Spleen (tissue), 11 donors: Measurements from ENCODE around the gene OSGEP. TPM values are rescaled to one million over a fixed set of nuclear protein-coding genes. Genes with fewer than 3 reads are reported as not detected.

Source experiments
- DNase-seq: peaks from one replicate; pipeline ENCODE4 v3.0.0-alpha.2; 2020
- H3K27ac ChIP-seq, 8 donors: fragments of 200-600 bp; sonication (generic) in 7 of 8; 1 replicate in 4 of 8; 2 replicates in 4 of 8; pipeline versions ENCODE4 v1.5.0 to v1.8.0; 2016 to 2021; ENCODE audit warnings: inconsistent platforms in 4 of 8, mild to moderate bottlenecking in 4 of 8, moderate library complexity in 1 of 8
- H3K27me3 ChIP-seq, 7 donors: fragments of 200-600 bp; sonication (generic) in 6 of 7; replicated peaks in 1 of 7; 1 replicate in 4 of 7; 2 replicates in 3 of 7; pipeline versions ENCODE4 v1.5.0 to v1.8.0; 2016 to 2021; ENCODE audit warnings: inconsistent platforms in 3 of 7, mild to moderate bottlenecking in 1 of 7
- H3K36me3 ChIP-seq, 6 donors: fragments of 200-600 bp; sonication (generic) in 5 of 6; 1 replicate in 4 of 6; 2 replicates in 2 of 6; pipeline versions ENCODE4 v1.5.0 to v1.8.0; 2016 to 2021; ENCODE audit warnings: inconsistent platforms in 2 of 6
- H3K4me1 ChIP-seq, 6 donors: fragments of 200-600 bp; sonication (generic) in 5 of 6; 1 replicate in 3 of 6; 2 replicates in 3 of 6; pipeline versions ENCODE4 v1.5.0 to v1.8.0; 2016 to 2021; ENCODE audit warnings: inconsistent platforms in 3 of 6
- H3K4me3 ChIP-seq, 8 donors: fragments of 200-600 bp; sonication (generic) in 7 of 8; 1 replicate in 4 of 8; 2 replicates in 4 of 8; pipeline versions ENCODE4 v1.5.0 to v1.8.0; 2016 to 2021; ENCODE audit warnings: inconsistent platforms in 4 of 8, mild to moderate bottlenecking in 4 of 8, moderate library complexity in 2 of 8
- H3K9me3 ChIP-seq, 8 donors: fragments of 200-600 bp; sonication (generic) in 7 of 8; 1 replicate in 4 of 8; 2 replicates in 4 of 8; pipeline versions ENCODE4 v1.5.0 to v1.8.0; 2016 to 2021; ENCODE audit warnings: inconsistent platforms in 4 of 8
- CTCF ChIP-seq, 11 experiments: fragments of 200-600 bp in 7 of 11; fragments of 450-650 bp in 4 of 11; sonication (generic) in 4 of 11; IDR thresholded peaks in 8 of 11; conservative IDR thresholded peaks in 3 of 11; 1 replicate in 7 of 11; 2 replicates in 4 of 11; pipeline versions ENCODE4 v1.4.0 to v1.8.0; 2016 to 2021; ENCODE audit warnings: antibody characterized with exemption in 11 of 11, inconsistent platforms in 4 of 11, mild to moderate bottlenecking in 1 of 11
- POLR2A ChIP-seq, 3 donors: fragments of 450-650 bp; IDR thresholded peaks; one replicate each; pipeline ENCODE4 v1.5.1; 2017; ENCODE audit warnings: antibody characterized with exemption in 3 of 3, mild to moderate bottlenecking in 1 of 3
- POLR2AphosphoS5 ChIP-seq, 3 donors: sonication (generic); formaldehyde crosslinking; IDR thresholded peaks; one replicate each; pipeline ENCODE4 v1.5.1; 2017; ENCODE audit warnings: antibody characterized with exemption in 3 of 3
- WGBS, 5 donors: extraction: QIAGEN DNeasy Blood & Tissue Kit in 3 of 5; methylation state at CpG; one replicate each; pipeline versions ENCODE4 v1.1.5 to v1.1.7; 2013 to 2018; 5-methylcytosine and 5-hydroxymethylcytosine counted together
- intact Hi-C: fragments of 100-400 bp; cut with DNase I; formaldehyde crosslinking; loops from one replicate; pipeline ENCODE4 v1.15.0; 2023; ENCODE audit warnings: low total_unique reads
- polyA plus RNA-seq, 3 donors: library from polyadenylated mRNA; stranded (reverse); fragments of 200-250 nt; gene quantifications; one replicate each; pipeline ENCODE4 v1.2.1, GENCODE V29; 2013
- total RNA-seq, 7 donors: library from RNA; depleted of rRNA in 3 of 7; stranded (reverse); fragments of >200 nt in 3 of 7; fragmentation: NEBNext Ultra II Directional in 4 of 7; extraction: Animal tissue kit (Norgen Biotek cat#: 25700) in 4 of 7; gene quantifications; one replicate each; pipeline versions ENCODE4 v1.1.0 to v1.2.1, GENCODE V29; 2016 to 2021
- donor health status: healthy with polysubstance abuse.
- donor health status: DM: no; HTN: no; CAD: no; lungs with moderate emphysema.
- donor health status: DM: no; HTN: no; CAD: no.
- donor health status: Bipolar disorder and iron deficiency.
- donor health status: healthy.
- donor health status: DM: no; HTN: no; CAD: no.
- donor health status: DM: yes; HTN: yes; CAD: no.

Gene OSGEP
- total and polyA plus RNA-seq, 10 donors: 48.6 to 110 (median 76.3) TPM

- Histone ChIP-seq H3K36me3 (peaks cover 0 to 53% (median 30%) of the 10 kb centered on the region in 6 donors), H3K4me3 (no peak overlapping the region), H3K4me1 (peaks cover 18 to 46% (median 31%) of the 10 kb centered on the region in 6 donors), H3K27ac (peak overlapping the region in 6 of 8 donors; percentile 69 to 87 (median 84)), H3K27me3 (no peaks in the 10 kb centered on the region), H3K9me3 (no peaks in the 10 kb centered on the region)
- TF ChIP-seq POLR2AphosphoS5 (IDR thresholded peaks at IDR 0.05): no peak
- no peak for TF ChIP-seq CTCF (IDR thresholded peaks at IDR 0.05 in 8 of 11, conservative IDR thresholded peaks at IDR 0.05 in 3 of 11)
- no peak for TF ChIP-seq POLR2A (IDR thresholded peaks at IDR 0.05)
- WGBS, 5 donors: 88 to 94% (median 92%) methylated on average over 2 of the region's 2 CpGs
- intact Hi-C loops: loop anchor here (10.0 kb wide), 1 partner anchor 206 kb away; the partner anchor contains the start of genes ANG and RNASE4
- no peak for DNase-seq
These were observed 24.3 kb upstream of the OSGEP start for GRCh38 chr14:20478894-20479293.

GRCh38 chr14:20477211-20477876, 22.7 kb upstream of the OSGEP start:
- WGBS, 5 donors: 19 to 34% (median 33%) methylated on average over 1 of the region's 1 CpG
- TF ChIP-seq POLR2AphosphoS5 (IDR thresholded peaks at IDR 0.05) (peak in 1 of 3 donors; percentile 66), CTCF (IDR thresholded peaks at IDR 0.05 in 8 of 11, conservative IDR thresholded peaks at IDR 0.05 in 3 of 11) (no peak)
- no peak for DNase-seq
- Histone ChIP-seq H3K27ac (peak overlapping the region; percentile 69 to 87 (median 84)), H3K4me1 (peaks cover 18 to 61% (median 37%) of the 10 kb centered on the region in 6 donors), H3K36me3 (peaks cover 0 to 68% (median 44%) of the 10 kb centered on the region in 6 donors), H3K27me3 (no peaks in the 10 kb centered on the region), H3K9me3 (no peaks in the 10 kb centered on the region), H3K4me3 (peak overlapping the region in 2 of 8 donors; percentile 0 to 38)
- intact Hi-C loops: loop anchor here (10.0 kb wide), 1 partner anchor 207 kb away; the partner anchor contains the start of genes ANG and RNASE4

GRCh38 chr14:20476776-20477175, 22.2 kb upstream of the OSGEP start:
- Histone ChIP-seq H3K9me3 (no peaks in the 10 kb centered on the region), H3K27me3 (no peaks in the 10 kb centered on the region), H3K4me3 (peak overlapping the region in 2 of 8 donors; percentile 0 to 38), H3K27ac (peak overlapping the region; percentile 69 to 87 (median 84)), H3K4me1 (peaks cover 19 to 67% (median 42%) of the 10 kb centered on the region in 6 donors), H3K36me3 (peaks cover 0 to 72% (median 47%) of the 10 kb centered on the region in 6 donors)
- no peak for TF ChIP-seq POLR2AphosphoS5 (IDR thresholded peaks at IDR 0.05)
- TF ChIP-seq POLR2A (IDR thresholded peaks at IDR 0.05): no peak
- TF ChIP-seq CTCF (IDR thresholded peaks at IDR 0.05 in 8 of 11, conservative IDR thresholded peaks at IDR 0.05 in 3 of 11): no peak
- intact Hi-C loops: loop anchor here (10.0 kb wide), 1 partner anchor 208 kb away; the partner anchor contains the start of genes ANG and RNASE4
- DNase-seq: no peak
- WGBS, 5 donors: 55 to 73% (median 66%) methylated on average over 5 of the region's 5 CpGs

DNA sequence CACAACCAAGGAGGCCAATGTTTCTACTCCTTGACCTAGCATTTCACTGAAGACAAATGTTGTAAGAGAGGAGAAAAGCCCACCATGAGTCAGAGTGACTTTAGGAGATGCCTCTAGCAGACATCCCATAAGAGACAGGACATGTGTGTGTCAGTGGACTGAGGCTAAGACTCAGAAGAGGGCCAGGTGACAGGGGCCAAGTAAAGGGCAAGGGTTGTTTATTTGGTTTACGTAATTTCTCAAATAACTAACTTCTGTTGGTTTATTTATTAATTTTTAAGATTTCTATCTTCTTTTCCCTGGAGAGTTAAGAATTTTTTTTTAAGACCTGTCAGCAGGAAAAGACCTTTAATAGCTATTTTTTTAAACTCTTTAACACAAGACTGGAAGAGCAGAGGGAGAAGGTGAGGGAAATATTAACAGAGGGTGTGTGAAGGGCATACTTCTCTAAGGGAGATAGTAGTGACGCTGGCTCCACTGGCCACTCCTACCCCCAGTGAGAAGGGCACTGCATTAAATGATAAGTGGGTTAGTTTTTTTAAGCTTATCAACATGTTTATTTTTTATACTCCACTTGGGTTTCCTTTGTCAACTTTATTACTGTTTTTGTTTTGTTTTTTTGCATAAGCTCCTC, 18.0 kb upstream of the OSGEP start:
- no peak for DNase-seq
- H3K27me3 ChIP-seq: no peaks in the 10 kb centered on the region
- no peak overlapping the region for H3K4me3 ChIP-seq
- TF ChIP-seq CTCF (IDR thresholded peaks at IDR 0.05 in 8 of 11, conservative IDR thresholded peaks at IDR 0.05 in 3 of 11): no peak
- TF ChIP-seq POLR2A (IDR thresholded peaks at IDR 0.05): no peak
- no peak for TF ChIP-seq POLR2AphosphoS5 (IDR thresholded peaks at IDR 0.05)
- H3K27ac ChIP-seq: peak overlapping the region in 1 of 8 donors; percentile 95
- 84 to 96% (median 92%) methylated on average over 2 of the region's 2 CpGs for WGBS, 5 donors
- peaks cover 0 to 57% (median 47%) of the 10 kb centered on the region in 6 donors for H3K36me3 ChIP-seq
- no peaks in the 10 kb centered on the region for H3K9me3 ChIP-seq
- peaks cover 30 to 80% (median 62%) of the 10 kb centered on the region in 6 donors for H3K4me1 ChIP-seq
- intact Hi-C loops: loop anchor here (10.0 kb wide), 1 partner anchor 212 kb away; the partner anchor contains the start of genes ANG and RNASE4
